HG03159 (cell line): Measurements from ENCODE around the gene DNAAF3.

Experiments used
- ATAC-seq: cut with Tn5 transposase; IDR thresholded peaks from one replicate; pipeline ENCODE4 v1.9.1; 2021; ENCODE audit warnings: mild to moderate bottlenecking, moderate library complexity; ENCODE audit not compliant: unreplicated experiment

Gene DNAAF3

GRCh38 chr19:55116859-55117662, 49.4 kb downstream of the DNAAF3 start, which contains the start of gene PPP1R12C:
PPP1R12C (minus strand) TSS chr19:55117637; CDS start chr19:55117543, 94 bp downstream.
- peak; percentile 8 for ATAC-seq

GRCh38 chr19:55116232-55116858, 50.1 kb downstream of the DNAAF3 start:
- ATAC-seq = no peak

GRCh38 chr19:55115446-55116065, 50.9 kb downstream of the DNAAF3 start:
- ATAC-seq = no peak

DNA sequence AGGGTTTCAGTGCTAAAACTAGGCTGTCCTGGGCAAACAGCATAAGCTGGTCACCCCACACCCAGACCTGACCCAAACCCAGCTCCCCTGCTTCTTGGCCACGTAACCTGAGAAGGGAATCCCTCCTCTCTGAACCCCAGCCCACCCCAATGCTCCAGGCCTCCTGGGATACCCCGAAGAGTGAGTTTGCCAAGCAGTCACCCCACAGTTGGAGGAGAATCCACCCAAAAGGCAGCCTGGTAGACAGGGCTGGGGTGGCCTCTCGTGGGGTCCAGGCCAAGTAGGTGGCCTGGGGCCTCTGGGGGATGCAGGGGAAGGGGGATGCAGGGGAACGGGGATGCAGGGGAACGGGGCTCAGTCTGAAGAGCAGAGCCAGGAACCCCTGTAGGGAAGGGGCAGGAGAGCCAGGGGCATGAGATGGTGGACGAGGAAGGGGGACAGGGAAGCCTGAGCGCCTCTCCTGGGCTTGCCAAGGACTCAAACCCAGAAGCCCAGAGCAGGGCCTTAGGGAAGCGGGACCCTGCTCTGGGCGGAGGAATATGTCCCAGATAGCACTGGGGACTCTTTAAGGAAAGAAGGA, 51.8 kb downstream of the DNAAF3 start:
- no peak for ATAC-seq

DNA sequence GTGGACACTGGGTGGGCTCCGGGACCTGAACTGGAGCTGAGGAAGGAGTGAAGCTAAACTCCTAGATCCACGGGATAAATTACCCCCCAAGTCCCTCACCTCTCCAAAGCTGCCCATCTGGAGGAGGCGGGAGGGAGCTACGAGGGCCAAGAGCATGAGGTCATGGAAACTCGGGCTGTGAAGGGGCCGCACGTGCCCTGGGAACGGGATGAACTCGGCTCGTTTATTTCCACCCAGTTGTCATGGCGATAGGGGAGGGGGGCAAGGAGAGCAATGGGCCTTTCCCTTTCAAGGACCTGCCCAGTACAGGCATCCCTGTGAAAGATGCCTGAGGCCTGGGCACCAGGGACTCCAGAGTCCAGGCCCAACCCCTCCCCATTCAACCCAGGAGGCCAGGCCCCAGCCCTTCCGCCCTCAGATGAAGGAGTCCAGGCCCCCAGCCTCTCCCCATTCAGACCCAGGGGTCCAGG, 52.8 kb downstream of the DNAAF3 start:
- no peak for ATAC-seq

GRCh38 chr19:55112777-55113569, 53.4 kb downstream of the DNAAF3 start:
- ATAC-seq = no peak

DNA sequence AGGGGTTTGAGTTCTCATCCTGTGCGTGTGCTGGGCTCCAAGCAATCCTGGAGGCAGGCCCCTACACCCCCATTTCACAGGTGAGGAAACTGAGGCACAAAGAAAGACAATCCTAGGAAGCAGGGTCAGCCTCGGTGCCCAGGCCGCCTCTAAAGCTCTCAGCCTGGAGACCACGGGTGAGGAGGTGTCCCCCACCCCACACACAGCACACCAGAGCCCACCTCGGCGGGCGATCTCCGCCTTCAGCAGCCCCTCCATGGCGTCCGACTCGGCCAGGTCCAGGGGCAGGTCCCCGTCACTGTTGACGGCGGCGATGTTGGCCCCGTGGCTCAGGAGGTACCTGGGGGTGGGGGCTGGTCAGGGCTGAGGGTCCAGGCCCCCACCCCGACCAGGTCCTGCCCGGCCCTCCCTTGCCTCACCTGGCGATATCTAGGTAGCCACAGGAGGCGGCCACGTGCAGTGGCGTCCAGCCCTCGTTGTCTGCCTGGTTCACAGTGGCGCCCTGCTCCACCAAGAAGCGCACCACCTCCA, 54.1 kb downstream of the DNAAF3 start:
- ATAC-seq = no peak

DNA sequence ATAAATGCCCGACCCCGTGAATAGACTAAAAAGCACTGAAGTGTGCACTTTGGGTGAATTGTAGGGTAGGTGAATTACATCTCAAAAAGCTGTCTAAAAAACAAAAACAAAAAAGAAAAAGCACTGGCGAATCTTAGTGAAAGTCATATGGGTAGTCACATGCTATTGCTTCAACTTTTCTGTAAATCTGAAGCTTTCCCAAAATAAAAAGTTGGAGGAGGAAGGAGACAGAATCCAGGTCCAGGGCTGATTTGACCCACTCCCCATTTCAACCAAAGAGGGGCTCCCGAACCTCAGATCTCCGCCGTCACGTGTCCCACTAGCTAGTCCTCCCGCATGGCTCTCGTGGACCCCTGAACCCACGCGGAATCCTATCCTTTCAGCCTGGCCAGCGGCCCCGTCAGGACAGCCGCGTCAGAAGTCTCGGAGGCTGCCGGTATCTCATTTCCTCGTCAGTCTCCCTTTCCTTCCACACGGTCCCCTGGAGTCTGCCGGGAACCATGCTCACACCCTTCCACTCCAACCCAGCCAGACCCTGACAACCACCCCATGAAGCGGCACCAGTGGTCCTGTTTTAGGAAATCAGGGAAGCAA, 55.1 kb downstream of the DNAAF3 start:
- no peak for ATAC-seq

DNA sequence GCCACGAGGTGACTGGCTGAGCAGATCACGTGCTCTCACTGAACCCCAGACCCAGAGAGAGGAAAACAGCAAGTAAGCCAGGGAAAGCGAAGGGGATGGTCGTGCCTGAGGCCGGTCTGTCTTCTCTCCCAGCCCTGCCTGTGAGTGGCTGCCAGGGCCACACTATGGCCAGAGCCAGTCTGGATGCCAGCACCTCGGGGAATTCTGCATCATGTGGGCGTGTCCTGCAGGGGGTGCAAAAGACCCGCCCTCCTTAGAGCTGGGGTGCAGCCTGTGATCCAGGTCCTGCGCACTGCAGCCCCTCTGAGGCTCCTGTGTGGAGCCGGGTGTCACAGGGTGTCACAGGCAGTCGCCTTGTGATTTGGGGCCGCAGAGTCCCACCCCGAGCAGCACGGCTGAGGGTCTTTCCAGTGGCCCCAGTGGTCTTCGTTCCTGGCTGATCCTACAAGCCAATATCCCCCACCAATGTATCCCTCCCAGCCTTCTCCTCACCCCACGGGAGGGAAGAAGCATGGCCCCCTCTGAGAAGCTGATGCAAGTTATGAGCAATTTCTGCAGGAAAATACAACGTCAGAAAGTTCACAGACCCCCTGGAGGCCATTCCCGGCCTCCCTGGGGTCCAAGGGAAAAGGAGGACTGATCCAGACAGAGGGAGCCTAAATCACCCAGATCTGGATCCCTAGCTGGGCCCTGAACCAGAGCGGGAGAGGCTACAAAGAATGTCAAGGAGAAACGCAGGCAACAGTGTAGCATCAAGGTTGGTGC, 56.7 kb downstream of the DNAAF3 start:
- no peak for ATAC-seq
